RWPE1 (cell line): ENCODE measurements around the gene DNM3.

Experiments used
- CTCF ChIA-PET: fragments of 350-600 bp; sonication (Branson Sonifier 250); formaldehyde crosslinking; extraction: SDS; loops from one replicate; lab custom pipeline; 2021; lab: Yijun Ruan, JAX
- POLR2A ChIA-PET: fragments of 400-600 bp; formaldehyde crosslinking; extraction: SDS; loops from one replicate; lab custom pipeline; 2020; ENCODE audit warnings: antibody characterized with exemption; ENCODE audit not compliant: low non-redundant PET; lab: Yijun Ruan, JAX
- DNase-seq: peaks from one replicate; pipeline ENCODE4 v3.0.0; 2012; ENCODE audit warnings: low spot score
- H3K27ac ChIP-seq: fragments of 450-650 bp; 2 replicates; pipeline ENCODE4 v1.5.1; 2017
- CTCF ChIP-seq: fragments of 450-650 bp; conservative IDR thresholded peaks from 2 replicates; pipeline ENCODE4 v1.5.1; 2017; ENCODE audit warnings: low read depth, mild to moderate bottlenecking

DNM3 gene

DNA sequence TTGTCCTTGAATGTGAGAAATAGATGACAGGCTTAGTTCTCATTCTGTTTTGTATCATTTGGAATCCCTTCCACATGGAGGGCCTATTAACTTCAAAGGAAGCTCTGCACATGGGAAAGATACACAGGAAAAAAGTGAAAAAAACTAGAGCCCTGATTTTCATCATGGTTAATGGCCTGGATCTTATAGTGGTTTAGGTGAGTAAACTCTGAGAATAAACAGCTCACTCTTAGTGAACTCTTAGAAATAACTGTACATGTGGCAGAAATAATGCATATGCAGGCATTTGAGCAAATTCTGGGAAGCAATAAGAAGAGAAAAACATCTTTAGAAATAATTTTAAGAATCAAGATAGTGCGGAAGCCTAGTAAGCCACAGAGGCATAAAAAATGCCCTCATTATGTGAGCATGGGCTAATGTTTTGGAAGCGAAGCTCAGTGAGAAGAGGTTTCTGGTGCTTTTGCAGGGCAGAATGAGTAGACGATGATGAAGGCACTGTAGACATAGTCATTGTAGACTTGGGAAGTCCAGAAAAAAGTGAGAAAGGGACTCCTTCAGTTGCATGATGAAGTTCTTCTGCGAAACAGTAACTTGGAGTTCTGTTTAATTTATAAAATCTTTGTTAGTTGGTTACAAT, 279.9 kb downstream of the DNM3 start:
- ChIA-PET CTCF (interaction anchor here (0.7 kb wide), 1 partner anchor 22 kb away, joined by 5 read pairs; no protein-coding TSS in a partner anchor), POLR2A (no interaction called here)
- H3K27ac ChIP-seq: no peak overlapping the region
- no peak for TF ChIP-seq CTCF
- DNase-seq: no peak

GRCh38 chr1:172122381-172122780, 281.1 kb downstream of the DNM3 start:
- ChIA-PET POLR2A (no interaction called here), CTCF (no interaction called here)
- DNase-seq: no peak
- H3K27ac ChIP-seq: no peak overlapping the region
- no peak for TF ChIP-seq CTCF

DNA sequence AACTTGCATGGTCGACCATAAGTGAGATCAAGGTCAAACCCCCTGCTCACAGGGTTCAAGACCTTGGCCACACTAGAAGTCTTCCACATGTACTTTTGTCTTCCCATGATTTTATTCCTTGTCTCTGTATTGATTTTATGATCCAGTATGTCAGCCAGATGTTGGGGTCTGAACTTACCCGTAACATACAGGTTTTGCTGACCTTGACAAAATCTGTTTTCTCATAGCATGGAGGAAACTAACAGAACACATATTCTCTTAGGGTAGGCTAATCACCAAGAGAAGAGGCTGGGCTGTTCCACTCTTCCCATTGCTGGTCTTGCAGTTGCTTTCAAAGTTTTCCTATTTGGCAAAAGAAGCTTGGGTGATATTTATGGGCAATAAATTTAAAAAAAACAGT, 284.0 kb downstream of the DNM3 start:
- POLR2A ChIA-PET: no interaction called here
- no peak for TF ChIP-seq CTCF
- no peak overlapping the region for H3K27ac ChIP-seq
- CTCF ChIA-PET: interaction anchor here (0.6 kb wide), 1 partner anchor 594 kb away, joined by 3 read pairs; no protein-coding TSS in a partner anchor
- DNase-seq: no peak

GRCh38 chr1:172125812-172126430, 284.6 kb downstream of the DNM3 start:
- no peak for DNase-seq
- no peak for TF ChIP-seq CTCF
- ChIA-PET CTCF (interaction anchor here (0.6 to 0.7 kb wide), 2 partner anchors 141 to 593 kb away, joined by 3 to 5 read pairs; no protein-coding TSS in a partner anchor), POLR2A (no interaction called here)
- no peak overlapping the region for H3K27ac ChIP-seq

DNA sequence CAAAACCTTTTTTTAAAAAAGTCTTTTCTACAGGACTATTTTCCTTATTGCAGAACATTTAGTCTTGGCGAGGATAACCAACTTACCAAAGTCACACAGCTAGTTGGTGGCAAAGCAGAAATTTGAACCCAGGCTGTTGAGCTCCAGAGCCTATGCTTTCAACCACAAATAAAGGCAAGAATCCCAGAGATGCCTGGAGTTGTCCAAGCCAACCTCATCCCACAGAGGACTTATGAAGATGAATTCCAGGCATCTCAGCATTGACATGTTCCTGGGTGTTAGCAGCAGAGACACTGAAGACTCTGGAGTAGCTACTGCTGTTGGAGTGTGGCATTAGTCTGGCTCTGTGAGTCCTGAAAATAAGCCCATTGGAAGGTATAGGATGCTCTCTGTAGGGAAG, 291.5 kb downstream of the DNM3 start:
- ChIA-PET POLR2A (no interaction called here), CTCF (no interaction called here)
- DNase-seq: no peak
- no peak for TF ChIP-seq CTCF
- H3K27ac ChIP-seq: no peak overlapping the region

GRCh38 chr1:172134087-172134731, 292.9 kb downstream of the DNM3 start:
- CTCF ChIA-PET: interaction anchor here (0.6 kb wide), 1 partner anchor 293 kb away, joined by 3 read pairs; the partner anchor contains the start of gene DNM3
- TF ChIP-seq CTCF: no peak
- H3K27ac ChIP-seq: no peak overlapping the region
- DNase-seq: no peak
- POLR2A ChIA-PET: no interaction called here
